T-cell (primary cell): ENCODE measurements around the gene KCNJ6. TPM values are rescaled to one million over a fixed set of nuclear protein-coding genes. Genes with fewer than 3 reads are reported as not detected.
"Not testable (repeated sequence)": the region's sequence is repeated elsewhere in the genome, so short reads cannot be mapped to it uniquely, and the experiment has no call there.

ENCODE experiments used
- ATAC-seq, 4 experiments: fragments of 200-7000 bp in 3 of 4; fragments of 150-1000 bp in 1 of 4; cut with Tn5 transposase; replicated peaks in 1 of 4; 1 replicate in 3 of 4; 2 replicates in 1 of 4; pipeline ENCODE4 v1.10.0; 2021; ENCODE audit warnings: moderate library complexity in 3 of 4, mild to moderate bottlenecking in 2 of 4, moderate number of reproducible peaks in 1 of 4
- CTCF ChIA-PET, 2 donors: fragments of 300-600 bp; sonication (Branson Sonifier 250); formaldehyde crosslinking; loops; one replicate each; lab custom pipeline; 2022; ENCODE audit warnings: antibody characterized with exemption in 2 of 2; lab: Charles Lee
- POLR2A ChIA-PET, 2 donors: fragments of 300-600 bp; sonication (Branson Sonifier 250); formaldehyde crosslinking; loops; one replicate each; lab custom pipeline; 2022; ENCODE audit warnings: antibody characterized with exemption in 2 of 2; lab: Charles Lee
- DNase-seq, 35 experiments: peaks; one replicate each; pipeline versions ENCODE4 v3.0.0 to v3.0.0-alpha.2; 2013 to 2023
- H3K27ac ChIP-seq: one replicate; pipeline ENCODE4 v1.5.1; 2013; ENCODE audit warnings: low read length
- H3K27me3 ChIP-seq, 2 experiments: replicated peaks in 1 of 2; 1 replicate in 1 of 2; 2 replicates in 1 of 2; pipeline versions ENCODE4 v1.6.1 to v1.7.0; 2013; ENCODE audit warnings: low read length in 1 of 2, mixed read lengths in 1 of 2; ENCODE audit not compliant: control insufficient read depth in 2 of 2, insufficient read depth in 2 of 2; ENCODE audit errors: extremely low read depth in 1 of 2
- H3K36me3 ChIP-seq, 2 donors: 1 replicate in 1 of 2; 2 replicates in 1 of 2; pipeline versions ENCODE4 v1.6.1 to v1.7.0; 2013; ENCODE audit warnings: low read length in 1 of 2; ENCODE audit not compliant: control insufficient read depth in 2 of 2, insufficient read depth in 1 of 2; ENCODE audit errors: extremely low read depth in 1 of 2
- H3K4me1 ChIP-seq, 2 experiments: 1 replicate in 1 of 2; 2 replicates in 1 of 2; pipeline versions ENCODE4 v1.6.1 to v1.7.0; 2013; ENCODE audit warnings: low read length in 2 of 2, mixed read lengths in 1 of 2; ENCODE audit not compliant: insufficient read depth in 2 of 2, control insufficient read depth in 1 of 2; ENCODE audit errors: extremely low read depth in 1 of 2
- H3K4me3 ChIP-seq, 2 donors: 1 replicate in 1 of 2; 2 replicates in 1 of 2; pipeline versions ENCODE4 v1.5.1 to v1.7.0; 2013; ENCODE audit warnings: mild to moderate bottlenecking in 2 of 2, low read length in 1 of 2, moderate library complexity in 1 of 2; ENCODE audit not compliant: control insufficient read depth in 1 of 2; ENCODE audit errors: extremely low read depth in 1 of 2
- H3K9me3 ChIP-seq: 2 replicates; pipeline ENCODE4 v1.7.0; 2013
- H3K27ac Mint-ChIP-seq, 2 donors: one replicate each; pipeline ENCODE4 v1.8.0; 2020 to 2021; ENCODE audit warnings: mild to moderate bottlenecking in 2 of 2, mixed read lengths in 2 of 2
- H3K27me3 Mint-ChIP-seq, 2 donors: one replicate each; pipeline ENCODE4 v1.8.0; 2021 to 2022; ENCODE audit warnings: mixed read lengths in 2 of 2
- H3K36me3 Mint-ChIP-seq: one replicate; pipeline ENCODE4 v1.8.0; 2021; ENCODE audit warnings: mixed read lengths
- H3K4me1 Mint-ChIP-seq, 3 donors: one replicate each; pipeline ENCODE4 v1.8.0; 2020 to 2022; ENCODE audit warnings: mixed read lengths in 3 of 3, mild to moderate bottlenecking in 1 of 3
- H3K4me3 Mint-ChIP-seq, 3 donors: one replicate each; pipeline ENCODE4 v1.8.0; 2020 to 2022; ENCODE audit warnings: mild to moderate bottlenecking in 3 of 3, mixed read lengths in 3 of 3, moderate library complexity in 3 of 3
- H3K9me3 Mint-ChIP-seq, 3 donors: one replicate each; pipeline ENCODE4 v1.8.0; 2020 to 2022; ENCODE audit warnings: mixed read lengths in 3 of 3
- WGBS: methylation state at CpG from one replicate; pipeline ENCODE4 v1.1.5; 2013; ENCODE audit warnings: missing lambda C conversion rate; ENCODE audit not compliant: insufficient coverage; 5-methylcytosine and 5-hydroxymethylcytosine counted together
- total RNA-seq, 35 experiments: library from RNA in 6 of 35; stranded (reverse) in 6 of 35; fragments of 120-200 nt in 1 of 35; gene quantifications; one replicate each; pipeline versions ENCODE4 v1.2.1 to v1.2.4 and lab custom pipeline; 2013 to 2026

Gene KCNJ6
- total RNA-seq, 5 donors from 2014 or later (not counting 1 experiment from before 2014, with no cell fraction given) = not detected

DNA sequence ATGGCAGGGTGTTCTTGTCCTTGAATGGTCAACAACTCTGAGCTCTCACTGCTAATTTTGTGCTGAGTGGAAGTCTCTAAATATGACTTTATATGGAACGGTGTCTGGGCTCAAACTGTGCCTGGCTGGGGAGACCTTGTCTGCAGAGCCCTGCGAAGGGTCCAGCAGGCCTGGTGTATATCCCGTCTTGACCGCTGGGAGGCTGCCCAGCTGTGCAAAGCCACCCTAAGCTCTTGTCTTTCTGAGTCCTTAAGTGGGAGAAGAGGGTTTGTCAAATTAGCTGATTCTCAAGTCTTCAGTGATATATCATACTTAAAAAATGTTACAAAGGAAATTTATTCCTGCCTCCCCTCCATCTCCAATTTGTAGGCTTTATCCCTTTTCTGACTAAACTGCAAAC lies 198.7 kb downstream of the KCNJ6 start:
- Histone ChIP-seq H3K9me3 (no peaks in the 10 kb centered on the region), H3K4me3 (no peak overlapping the region), H3K36me3 (no peaks in the 10 kb centered on the region), H3K27me3 (peaks cover 2 to 18% of the 10 kb centered on the region in 2 experiments), H3K27ac (no peak overlapping the region), H3K4me1 (no peaks in the 10 kb centered on the region)
- peaks cover 28 to 44% of the 10 kb centered on the region in 2 donors for H3K27me3 Mint-ChIP-seq
- ATAC-seq = no peak
- ChIA-PET POLR2A (no interaction called here), CTCF (no interaction called here)
- H3K27ac Mint-ChIP-seq = no peak overlapping the region
- H3K9me3 Mint-ChIP-seq = no peaks in the 10 kb centered on the region
- no peak for DNase-seq
- H3K36me3 Mint-ChIP-seq = no peaks in the 10 kb centered on the region
- 60% methylated on average over 2 of the region's 4 CpGs for WGBS
- H3K4me1 Mint-ChIP-seq = no peaks in the 10 kb centered on the region
- H3K4me3 Mint-ChIP-seq = no peak overlapping the region

GRCh38 chr21:37712569-37712934 lies 203.7 kb downstream of the KCNJ6 start:
- ATAC-seq, H3K27ac Mint-ChIP-seq, H3K9me3 Mint-ChIP-seq, H3K27ac ChIP-seq, POLR2A ChIA-PET, H3K36me3 Mint-ChIP-seq, DNase-seq, H3K4me1 ChIP-seq, H3K4me3 ChIP-seq, H3K9me3 ChIP-seq, H3K36me3 ChIP-seq, H3K4me3 Mint-ChIP-seq, H3K4me1 Mint-ChIP-seq: not testable (repeated sequence)
- H3K27me3 Mint-ChIP-seq = peaks cover 31 to 45% of the 10 kb centered on the region in 2 donors
- CTCF ChIA-PET = interaction anchor here in 1 of 2 donors (0.9 kb wide), 1 partner anchor 19 kb away, joined by 7 read pairs; no protein-coding TSS in a partner anchor
- H3K27me3 ChIP-seq = peaks cover 0 to 19% of the 10 kb centered on the region in 2 experiments

DNA sequence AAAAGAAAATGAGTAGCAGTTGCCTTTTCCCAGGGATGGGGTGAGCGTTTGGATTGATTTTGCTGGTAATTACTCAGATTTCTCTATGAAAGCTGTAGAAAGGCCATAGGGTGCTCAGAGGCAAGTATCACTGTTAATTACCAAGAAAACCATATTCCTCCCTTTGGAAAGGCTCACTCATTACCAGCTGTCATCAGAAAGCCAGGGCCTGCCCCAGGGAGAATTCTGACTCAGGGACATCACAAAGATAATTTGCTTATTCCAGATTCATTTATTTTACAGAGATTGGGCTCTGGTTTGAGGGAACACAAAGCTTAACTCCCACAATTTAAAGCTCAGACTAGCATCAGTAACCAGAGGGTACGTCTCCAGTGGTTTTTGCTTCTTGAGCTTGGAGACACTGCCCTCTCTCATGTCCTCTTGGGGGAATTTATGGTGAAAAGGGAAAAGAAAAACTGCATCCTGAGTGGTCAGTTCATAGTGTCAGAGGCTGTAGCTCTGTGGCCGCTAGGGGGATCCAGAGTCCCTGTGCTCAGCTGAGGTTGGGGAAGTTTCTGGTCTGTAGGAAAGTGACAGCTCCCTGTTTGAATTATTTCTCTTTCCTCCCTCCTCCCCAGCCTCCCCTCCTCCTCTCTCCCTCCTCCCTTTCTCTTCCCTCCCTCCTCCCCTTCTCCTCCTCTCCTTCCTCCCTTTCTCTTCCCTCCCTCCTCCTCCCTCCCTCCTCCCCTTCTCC lies 204.3 kb downstream of the KCNJ6 start:
- Histone ChIP-seq H3K27me3 (peaks cover 0 to 13% of the 10 kb centered on the region in 2 experiments), H3K4me3 (no peak overlapping the region), H3K27ac (no peak overlapping the region), H3K36me3 (no peaks in the 10 kb centered on the region), H3K9me3 (no peaks in the 10 kb centered on the region), H3K4me1 (no peaks in the 10 kb centered on the region)
- ChIA-PET CTCF (interaction anchor here in 1 of 2 donors (0.9 kb wide), 1 partner anchor 19 kb away, joined by 7 read pairs; no protein-coding TSS in a partner anchor), POLR2A (no interaction called here)
- DNase-seq (peak in 18 of 35 experiments; percentile 2 to 36 (median 8)), ATAC-seq (no peak)
- Mint-ChIP-seq H3K27me3 (peaks cover 36 to 39% of the 10 kb centered on the region in 2 donors), H3K4me3 (no peak overlapping the region), H3K9me3 (no peaks in the 10 kb centered on the region), H3K4me1 (no peaks in the 10 kb centered on the region), H3K27ac (no peak overlapping the region), H3K36me3 (no peaks in the 10 kb centered on the region)
- no CpG with 5 or more reads among the region's 3 CpGs for WGBS

DNA sequence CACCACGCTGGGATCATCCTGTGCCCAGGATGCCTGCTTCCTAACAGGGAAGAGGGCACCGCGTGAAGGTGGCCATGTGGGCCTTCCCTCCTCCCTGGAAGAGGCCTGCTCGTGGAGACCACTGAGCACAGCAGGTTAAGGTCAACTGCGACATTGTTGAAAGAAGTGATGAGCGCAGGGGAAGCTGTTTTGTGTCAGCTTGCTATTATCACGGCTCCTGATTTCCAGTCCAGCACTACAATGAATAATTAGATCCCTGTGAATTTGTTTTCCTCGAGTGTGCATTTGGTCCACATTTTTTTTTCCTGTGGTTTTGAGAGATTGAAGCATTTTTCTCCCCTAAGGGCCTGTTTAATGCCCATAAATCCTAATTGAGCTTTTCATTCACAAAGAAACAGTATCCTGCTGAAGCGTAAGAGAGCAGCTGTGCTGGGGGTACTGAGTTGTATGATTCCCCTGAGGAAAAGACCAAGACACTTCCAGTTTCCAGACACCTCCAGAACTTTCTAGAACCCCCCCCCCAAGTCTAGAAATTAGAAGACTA lies 204.9 kb downstream of the KCNJ6 start:
- ATAC-seq = no peak
- ChIA-PET CTCF (interaction anchor here in 1 of 2 donors (0.7 to 0.9 kb wide), 2 partner anchors 20 to 37 kb away, joined by 3 to 7 read pairs; no protein-coding TSS in a partner anchor), POLR2A (no interaction called here)
- Histone ChIP-seq H3K4me1 (no peaks in the 10 kb centered on the region), H3K27ac (no peak overlapping the region), H3K4me3 (no peak overlapping the region), H3K27me3 (peaks cover 0 to 13% of the 10 kb centered on the region in 2 experiments), H3K9me3 (no peaks in the 10 kb centered on the region), H3K36me3 (no peaks in the 10 kb centered on the region)
- H3K27ac Mint-ChIP-seq = no peak overlapping the region
- H3K27me3 Mint-ChIP-seq = peaks cover 33 to 38% of the 10 kb centered on the region in 2 donors
- H3K4me3 Mint-ChIP-seq = no peak overlapping the region
- no peaks in the 10 kb centered on the region for H3K9me3 Mint-ChIP-seq
- 76% methylated on average over 3 of the region's 9 CpGs for WGBS
- DNase-seq = no peak
- no peaks in the 10 kb centered on the region for H3K4me1 Mint-ChIP-seq
- no peaks in the 10 kb centered on the region for H3K36me3 Mint-ChIP-seq

DNA sequence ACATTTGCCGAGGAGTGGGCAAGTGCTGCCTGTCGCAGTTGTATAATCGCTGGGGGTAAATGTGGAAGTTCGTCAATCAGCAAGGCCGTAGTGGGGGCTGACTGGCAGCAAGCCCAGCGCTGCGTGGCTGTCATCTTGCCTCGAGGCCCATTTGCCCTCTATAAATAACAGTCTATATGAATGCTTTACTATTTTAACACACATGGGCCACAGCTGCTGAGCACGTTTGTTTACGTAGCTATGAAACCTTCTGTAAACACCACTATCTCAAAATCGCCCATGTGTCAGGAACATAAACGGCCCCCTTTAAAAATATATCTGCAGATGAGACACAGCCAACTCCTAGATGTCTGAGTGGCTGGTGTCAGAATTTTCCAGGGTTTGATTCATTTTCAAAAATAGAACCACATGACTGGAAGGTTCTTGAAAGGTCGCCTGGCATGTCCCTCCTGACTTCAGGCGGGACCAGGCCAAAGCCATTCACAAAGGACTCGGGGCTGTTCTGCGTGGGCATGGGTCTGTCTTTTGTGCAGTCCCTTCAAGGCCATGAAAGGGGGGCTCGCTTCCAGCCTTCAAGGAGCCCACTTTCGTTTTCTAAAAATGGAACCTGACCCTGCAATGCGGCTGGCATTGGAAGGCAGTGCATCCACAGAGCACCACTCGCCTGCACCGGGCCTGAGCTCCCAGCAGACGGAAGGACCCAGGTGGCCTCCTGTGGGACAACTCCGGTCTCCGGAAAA lies 205.5 kb downstream of the KCNJ6 start:
- Histone ChIP-seq H3K27me3 (peaks cover 0 to 13% of the 10 kb centered on the region in 2 experiments), H3K4me3 (no peak overlapping the region), H3K9me3 (no peaks in the 10 kb centered on the region), H3K36me3 (no peaks in the 10 kb centered on the region), H3K4me1 (no peaks in the 10 kb centered on the region), H3K27ac (no peak overlapping the region)
- no peak overlapping the region for H3K4me3 Mint-ChIP-seq
- 80% methylated on average over 13 of the region's 24 CpGs for WGBS
- ATAC-seq (no peak), DNase-seq (no peak)
- peaks cover 32 to 38% of the 10 kb centered on the region in 2 donors for H3K27me3 Mint-ChIP-seq
- no peaks in the 10 kb centered on the region for H3K9me3 Mint-ChIP-seq
- CTCF ChIA-PET = interaction anchor here in 1 of 2 donors (0.7 kb wide), 1 partner anchor 36 kb away, joined by 3 read pairs; no protein-coding TSS in a partner anchor
- no peak overlapping the region for H3K27ac Mint-ChIP-seq
- no peaks in the 10 kb centered on the region for H3K4me1 Mint-ChIP-seq
- POLR2A ChIA-PET = interaction anchor here in 1 of 2 donors (0.7 kb wide), 1 partner anchor 8 kb away, joined by 3 read pairs; no protein-coding TSS in a partner anchor
- H3K36me3 Mint-ChIP-seq = no peaks in the 10 kb centered on the region

- H3K9me3 ChIP-seq = no peaks in the 10 kb centered on the region
- ChIA-PET POLR2A (no interaction called here), CTCF (no interaction called here)
- Mint-ChIP-seq H3K27ac (no peak overlapping the region), H3K27me3 (peaks cover 17 to 27% of the 10 kb centered on the region in 2 donors), H3K4me1 (no peaks in the 10 kb centered on the region), H3K36me3 (no peaks in the 10 kb centered on the region), H3K9me3 (no peaks in the 10 kb centered on the region), H3K4me3 (no peak overlapping the region)
- H3K4me1 ChIP-seq = no peaks in the 10 kb centered on the region
- H3K4me3 ChIP-seq = no peak overlapping the region
- ATAC-seq (no peak), DNase-seq (no peak)
- H3K27ac ChIP-seq = no peak overlapping the region
- 50% methylated on average over 1 of the region's 2 CpGs for WGBS
- peaks cover 0 to 12% of the 10 kb centered on the region in 2 experiments for H3K27me3 ChIP-seq
- no peaks in the 10 kb centered on the region for H3K36me3 ChIP-seq
These were observed 211.5 kb downstream of the KCNJ6 start for GRCh38 chr21:37704751-37705150.
